Colonic mucosa (tissue), 4 donors: ENCODE data around the gene ULBP1. TPM values are rescaled to one million over a fixed set of nuclear protein-coding genes. Genes with fewer than 3 reads are reported as not detected.

Experiments used
- DNase-seq: peaks from one replicate; pipeline ENCODE4 v3.0.0-alpha.2; 2020
- H3K27ac ChIP-seq: fragments of 200-600 bp; one replicate; pipeline ENCODE4 v1.8.0; 2021
- H3K27me3 ChIP-seq: fragments of 200-600 bp; one replicate; pipeline ENCODE4 v1.8.0; 2021
- H3K36me3 ChIP-seq: fragments of 200-600 bp; one replicate; pipeline ENCODE4 v1.8.0; 2021
- H3K4me1 ChIP-seq: fragments of 200-600 bp; one replicate; pipeline ENCODE4 v1.8.0; 2021; ENCODE audit warnings: mild to moderate bottlenecking
- H3K4me3 ChIP-seq: fragments of 200-600 bp; one replicate; pipeline ENCODE4 v1.8.0; 2021
- H3K9ac ChIP-seq, 2 donors: one replicate each; pipeline ENCODE4 v1.7.0; 2013; ENCODE audit warnings: control low read depth in 2 of 2, low read depth in 2 of 2, low read length in 2 of 2
- H3K9me3 ChIP-seq: fragments of 200-600 bp; one replicate; pipeline ENCODE4 v1.8.0; 2021
- CTCF ChIP-seq: fragments of 200-600 bp; IDR thresholded peaks from one replicate; pipeline ENCODE4 v1.8.0; 2022; ENCODE audit warnings: antibody characterized with exemption, mild to moderate bottlenecking
- intact Hi-C: fragments of 100-400 bp; cut with DNase I; formaldehyde crosslinking; loops from one replicate; pipeline ENCODE4 v1.14.1; 2022
- total RNA-seq, 2 donors: library from RNA; stranded (reverse); fragmentation: NEBNext Ultra II Directional in 1 of 2; extraction: Animal tissue kit (Norgen Biotek cat#: 25700) in 1 of 2; gene quantifications; one replicate each; pipeline ENCODE4 v1.2.1, GENCODE V29; 2021
- donor health status: healthy.
- donor health status: DM: no; HTN: no; CAD: no.
- donor health status: DM: no; HTN: no; CAD: no.

ULBP1 gene
- total RNA-seq, 2 donors from 2014 or later: not detected

DNA sequence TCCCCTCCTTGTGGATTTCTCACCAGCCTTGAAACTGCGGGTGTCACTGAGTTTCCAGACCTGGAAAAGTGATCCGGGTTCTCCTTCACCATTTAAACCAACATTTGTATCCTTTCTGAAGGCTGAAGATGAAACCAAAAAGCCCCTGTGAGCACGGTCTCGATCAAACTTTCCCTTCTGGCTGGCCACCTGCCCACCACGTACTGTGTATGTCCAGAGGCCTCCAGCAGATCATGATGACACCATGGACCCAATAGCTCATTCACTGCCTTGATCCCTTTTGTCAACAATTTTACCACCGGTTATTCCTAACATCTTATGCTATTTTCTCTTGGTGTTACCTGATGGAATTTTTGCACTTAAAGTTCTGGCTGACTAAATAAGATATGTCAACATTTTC is 15.6 kb downstream of the ULBP1 start:
- Histone ChIP-seq H3K9me3 (no peaks in the 10 kb centered on the region), H3K9ac (no peak overlapping the region), H3K36me3 (no peaks in the 10 kb centered on the region), H3K4me3 (no peak overlapping the region), H3K27ac (no peak overlapping the region), H3K27me3 (peaks cover 17% of the 10 kb centered on the region), H3K4me1 (no peaks in the 10 kb centered on the region)
- DNase-seq: no peak
- TF ChIP-seq CTCF: no peak
- intact Hi-C loops: no loop called here

DNA sequence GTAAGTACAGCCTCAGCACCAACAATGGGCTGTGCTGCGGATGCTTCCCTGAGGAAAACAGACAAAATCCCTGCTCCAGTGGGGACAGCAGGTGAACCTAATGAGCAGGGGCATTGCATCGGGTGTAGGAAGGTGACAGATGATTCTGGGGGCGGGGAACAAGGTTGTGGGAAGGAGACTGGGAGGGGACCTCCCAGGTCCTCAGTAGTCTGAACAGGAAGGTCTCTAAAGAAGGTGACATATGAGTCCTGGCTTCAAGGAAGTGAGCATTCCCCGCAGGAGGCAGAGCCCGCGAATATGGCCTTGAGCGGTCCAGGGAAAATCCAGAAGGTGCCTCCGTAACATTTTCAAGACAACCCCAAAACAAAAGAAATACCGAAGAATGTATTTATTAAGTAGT is 19.4 kb downstream of the ULBP1 start:
- Histone ChIP-seq H3K36me3 (no peaks in the 10 kb centered on the region), H3K4me3 (no peak overlapping the region), H3K9me3 (no peaks in the 10 kb centered on the region), H3K4me1 (no peaks in the 10 kb centered on the region), H3K27me3 (peaks cover 54% of the 10 kb centered on the region), H3K9ac (no peak overlapping the region), H3K27ac (no peak overlapping the region)
- intact Hi-C loops: no loop called here
- TF ChIP-seq CTCF: no peak
- DNase-seq: no peak

DNA sequence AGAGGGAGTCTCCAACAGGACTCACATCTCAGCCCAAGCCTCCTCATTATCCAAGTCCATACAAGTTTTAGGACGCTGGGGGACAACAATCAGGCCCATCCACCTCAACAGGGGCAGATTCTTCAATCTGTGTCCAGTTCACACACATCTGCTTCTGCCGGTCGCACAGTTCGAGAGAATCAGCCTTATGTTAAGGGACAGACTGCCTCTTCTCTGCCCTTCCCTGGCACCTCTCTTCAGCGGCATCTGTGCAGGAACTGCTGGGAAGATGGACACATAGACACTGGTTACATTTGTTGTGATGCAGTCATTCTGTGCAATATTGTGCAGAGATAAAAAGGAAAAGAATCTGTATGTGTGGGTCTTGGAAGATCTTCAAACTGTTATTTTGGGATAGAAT is 21.0 kb downstream of the ULBP1 start:
- no peak for TF ChIP-seq CTCF
- intact Hi-C loops: no loop called here
- no peaks in the 10 kb centered on the region for H3K36me3 ChIP-seq
- peaks cover 71% of the 10 kb centered on the region for H3K27me3 ChIP-seq
- no peak for DNase-seq
- H3K4me1 ChIP-seq: no peaks in the 10 kb centered on the region
- no peak overlapping the region for H3K27ac ChIP-seq
- no peaks in the 10 kb centered on the region for H3K9me3 ChIP-seq
- no peak overlapping the region for H3K4me3 ChIP-seq
- H3K9ac ChIP-seq: no peak overlapping the region

- peaks cover 78% of the 10 kb centered on the region for H3K27me3 ChIP-seq
- H3K4me1 ChIP-seq: no peaks in the 10 kb centered on the region
- no peaks in the 10 kb centered on the region for H3K9me3 ChIP-seq
- no peak overlapping the region for H3K4me3 ChIP-seq
- no peak overlapping the region for H3K27ac ChIP-seq
- no peak for TF ChIP-seq CTCF
- no peak for DNase-seq
- H3K36me3 ChIP-seq: no peaks in the 10 kb centered on the region
- intact Hi-C loops: no loop called here
- H3K9ac ChIP-seq: no peak overlapping the region
These were observed 21.8 kb downstream of the ULBP1 start for GRCh38 chr6:149985481-149985937.

DNA sequence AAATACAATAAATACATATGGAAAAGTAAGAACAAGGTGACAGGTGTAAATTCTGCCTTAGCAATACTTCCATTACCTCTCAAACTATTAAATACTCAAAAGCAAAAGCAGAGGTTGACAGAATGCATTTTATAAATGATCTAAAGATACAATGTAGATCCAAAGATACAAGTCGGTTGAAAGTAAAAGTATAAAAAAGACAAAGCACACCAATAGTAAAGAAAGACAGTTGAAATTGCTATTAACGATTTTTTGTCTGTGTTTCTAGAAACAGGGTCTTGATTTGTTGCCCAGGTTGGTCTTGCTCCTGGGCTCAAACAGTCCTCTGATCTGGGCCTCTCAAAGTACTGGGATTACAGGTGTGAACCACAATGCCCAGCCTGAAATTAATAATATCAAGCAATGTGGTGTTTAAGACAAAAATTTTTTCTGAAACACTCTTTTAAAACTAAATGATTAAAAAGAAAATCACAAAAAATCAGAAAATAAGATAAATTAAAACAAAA is 23.9 kb downstream of the ULBP1 start:
- no peaks in the 10 kb centered on the region for H3K36me3 ChIP-seq
- no peak for TF ChIP-seq CTCF
- intact Hi-C loops: no loop called here
- H3K4me3 ChIP-seq: no peak overlapping the region
- H3K27ac ChIP-seq: no peak overlapping the region
- no peak for DNase-seq
- peaks cover 4% of the 10 kb centered on the region for H3K4me1 ChIP-seq
- H3K9ac ChIP-seq: no peak overlapping the region
- peaks cover 90% of the 10 kb centered on the region for H3K27me3 ChIP-seq
- no peaks in the 10 kb centered on the region for H3K9me3 ChIP-seq
